Psoas muscle (tissue), 8 donors: ENCODE data around the gene GDF2. TPM values are rescaled to one million over a fixed set of nuclear protein-coding genes. Genes with fewer than 3 reads are reported as not detected.

Source experiments
- ATAC-seq, 4 donors: fragments of 200-7000 bp; cut with Tn5 transposase; one replicate each; pipeline ENCODE4 v1.9.1; 2020; ENCODE audit warnings: moderate library complexity in 3 of 4, mild to moderate bottlenecking in 2 of 4
- DNase-seq, 2 donors: peaks; one replicate each; pipeline ENCODE4 v3.0.0-alpha.2; 2020
- H3K27ac ChIP-seq: fragments of 200-600 bp; one replicate; pipeline ENCODE4 v1.8.0; 2022
- H3K27me3 ChIP-seq, 3 donors: fragments of 200-600 bp in 1 of 3; one replicate each; pipeline versions ENCODE4 v1.6.1 to v1.8.0; 2013 to 2022; ENCODE audit warnings: low read length in 2 of 3, mild to moderate bottlenecking in 2 of 3, moderate library complexity in 1 of 3; ENCODE audit not compliant: insufficient read depth in 3 of 3
- H3K36me3 ChIP-seq, 2 donors: fragments of 200-600 bp in 1 of 2; one replicate each; pipeline versions ENCODE4 v1.6.1 to v1.8.0; 2013 to 2022; ENCODE audit warnings: low read depth in 1 of 2, mild to moderate bottlenecking in 1 of 2, moderate library complexity in 1 of 2; ENCODE audit not compliant: insufficient read depth in 1 of 2
- H3K4me1 ChIP-seq: fragments of 200-600 bp; one replicate; pipeline ENCODE4 v1.8.0; 2022
- H3K4me3 ChIP-seq: fragments of 200-600 bp; one replicate; pipeline ENCODE4 v1.8.0; 2022; ENCODE audit warnings: mild to moderate bottlenecking
- H3K9me3 ChIP-seq: fragments of 200-600 bp; one replicate; pipeline ENCODE4 v1.8.0; 2022
- CTCF ChIP-seq: fragments of 200-600 bp; IDR thresholded peaks from one replicate; pipeline ENCODE4 v1.8.0; 2022; ENCODE audit warnings: antibody characterized with exemption
- WGBS, 3 donors: extraction: QIAGEN DNeasy Blood & Tissue Kit; methylation state at CpG; one replicate each; pipeline versions ENCODE4 v1.1.6 to v1.1.7; 2013; 5-methylcytosine and 5-hydroxymethylcytosine counted together
- intact Hi-C, 2 donors: fragments of 100-400 bp; cut with DNase I; formaldehyde crosslinking; loops; one replicate each; pipeline versions ENCODE4 v1.11.0 to v1.14.2; 2022
- polyA plus RNA-seq, 3 donors: library from polyadenylated mRNA; stranded (reverse); fragments of 200-250 nt; gene quantifications; one replicate each; pipeline ENCODE4 v1.2.3, GENCODE V29; 2013
- total RNA-seq, 4 donors: library from RNA; stranded (reverse); fragmentation: NEBNext Ultra II Directional in 2 of 4; extraction: Animal tissue kit (Norgen Biotek cat#: 25700) in 2 of 4; gene quantifications; one replicate each; pipeline versions ENCODE4 v1.2.1 to v1.2.4, GENCODE V29; 2021 to 2023
- donor health status: healthy with polysubstance abuse.
- donor health status: DM: no; HTN: no; CAD: no; lungs with moderate emphysema.
- donor health status: Bipolar disorder and iron deficiency.
- donor health status: healthy.
- donor health status: DM: yes; HTN: yes; CAD: no.
- donor health status: DM: no; HTN: no; CAD: no.
- donor health status: DM: no; HTN: no; CAD: no.
- donor health status: DM: yes; HTN: yes; CAD: no.

Gene GDF2
- total and polyA plus RNA-seq, 7 donors: not detected

GRCh38 chr10:47278152-47278473, 44.1 kb upstream of the GDF2 start:
- H3K9me3 ChIP-seq: no peaks in the 10 kb centered on the region
- intact Hi-C loops: no loop called here
- peaks cover 0 to under 1% (median 0%) of the 10 kb centered on the region in 3 donors for H3K27me3 ChIP-seq
- H3K4me3 ChIP-seq: no peak overlapping the region
- no peak for DNase-seq
- H3K4me1 ChIP-seq: no peaks in the 10 kb centered on the region
- no peaks in the 10 kb centered on the region for H3K36me3 ChIP-seq
- no peak for TF ChIP-seq CTCF
- WGBS, 3 donors: 80 to 86% (median 82%) methylated on average over 15 of the region's 15 CpGs
- ATAC-seq: no peak
- no peak overlapping the region for H3K27ac ChIP-seq

DNA sequence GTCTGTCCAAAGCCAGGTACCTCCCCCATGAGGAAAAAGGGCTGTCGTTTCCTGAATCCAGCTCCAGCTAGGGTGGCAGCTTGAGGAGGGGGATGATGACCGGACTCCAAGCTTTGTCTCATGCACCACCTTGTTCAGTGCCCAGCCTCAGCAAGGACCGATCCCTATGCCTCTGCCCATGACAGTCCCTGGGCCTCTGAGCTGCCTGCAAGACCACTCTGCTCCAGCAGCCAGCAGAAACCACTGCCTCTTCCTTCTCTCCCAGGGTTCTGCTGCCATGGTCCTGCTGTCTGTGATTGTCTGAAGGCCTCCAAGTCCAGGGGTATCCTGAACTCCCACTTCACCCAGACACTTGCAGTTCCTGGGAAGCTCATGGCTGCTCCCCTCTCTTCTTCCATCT, 43.5 kb upstream of the GDF2 start:
- WGBS, 3 donors: 72 to 84% (median 84%) methylated on average over 3 of the region's 3 CpGs
- Histone ChIP-seq H3K36me3 (no peaks in the 10 kb centered on the region), H3K4me3 (no peak overlapping the region), H3K9me3 (no peaks in the 10 kb centered on the region), H3K27me3 (peaks cover 0 to 1% (median 0%) of the 10 kb centered on the region in 3 donors), H3K27ac (no peak overlapping the region), H3K4me1 (no peaks in the 10 kb centered on the region)
- no peak for DNase-seq
- intact Hi-C loops: no loop called here
- no peak for TF ChIP-seq CTCF
- no peak for ATAC-seq

DNA sequence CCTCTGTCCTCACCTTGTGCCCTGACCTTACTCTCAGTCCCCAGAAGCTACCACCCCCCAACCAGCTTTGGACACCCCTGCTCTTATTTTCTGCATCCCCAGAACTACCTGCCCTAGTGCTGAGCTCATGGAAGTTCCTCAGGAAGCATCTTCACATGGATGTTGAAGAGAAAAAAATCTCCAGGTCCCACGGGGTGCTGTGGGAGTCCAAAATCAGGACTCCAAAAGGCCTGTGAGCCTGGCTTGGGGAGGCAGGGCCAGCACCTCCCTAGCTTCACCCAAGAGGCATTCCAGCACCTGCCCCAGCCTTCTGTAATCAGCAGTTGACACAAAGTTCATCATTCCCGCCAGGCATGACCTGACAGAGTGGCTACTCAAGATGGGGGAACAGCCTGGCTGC, 43.0 kb upstream of the GDF2 start:
- no peak for ATAC-seq
- no peaks in the 10 kb centered on the region for H3K36me3 ChIP-seq
- no peak overlapping the region for H3K4me3 ChIP-seq
- no peaks in the 10 kb centered on the region for H3K9me3 ChIP-seq
- no peak overlapping the region for H3K27ac ChIP-seq
- 86 to 93% (median 88%) methylated on average over 2 of the region's 2 CpGs for WGBS, 3 donors
- no peak for TF ChIP-seq CTCF
- H3K4me1 ChIP-seq: no peaks in the 10 kb centered on the region
- intact Hi-C loops: no loop called here
- no peak for DNase-seq
- H3K27me3 ChIP-seq: peaks cover 0 to 1% (median 0%) of the 10 kb centered on the region in 3 donors

GRCh38 chr10:47282005-47282656, 40.1 kb upstream of the GDF2 start:
- Histone ChIP-seq H3K4me3 (no peak overlapping the region), H3K27ac (no peak overlapping the region), H3K4me1 (no peaks in the 10 kb centered on the region), H3K36me3 (no peaks in the 10 kb centered on the region), H3K9me3 (no peaks in the 10 kb centered on the region), H3K27me3 (peaks cover 0 to 1% (median 0%) of the 10 kb centered on the region in 3 donors)
- intact Hi-C loops: no loop called here
- DNase-seq (no peak), ATAC-seq (no peak)
- 75 to 85% (median 82%) methylated on average over 6 of the region's 6 CpGs for WGBS, 3 donors
- no peak for TF ChIP-seq CTCF

GRCh38 chr10:47282657-47283018, 39.6 kb upstream of the GDF2 start:
- no peak for DNase-seq
- Histone ChIP-seq H3K4me1 (no peaks in the 10 kb centered on the region), H3K27me3 (peaks cover 0 to 1% (median 0%) of the 10 kb centered on the region in 3 donors), H3K36me3 (no peaks in the 10 kb centered on the region), H3K9me3 (no peaks in the 10 kb centered on the region), H3K4me3 (no peak overlapping the region), H3K27ac (no peak overlapping the region)
- intact Hi-C loops: no loop called here
- WGBS, 3 donors: 85 to 89% (median 87%) methylated on average over 6 of the region's 6 CpGs
- ATAC-seq: no peak
- no peak for TF ChIP-seq CTCF
